Eye (tissue), 1 donor: ENCODE data around the gene TMEM178B.
"Not testable (repeated sequence)": the region's sequence is repeated elsewhere in the genome, so short reads cannot be mapped to it uniquely, and the experiment has no call there.

Experiments
- DNase-seq: peaks from one replicate; pipeline ENCODE4 v3.0.0-alpha.2; 2015

TMEM178B gene

GRCh38 chr7:141185369-141185967 is 111.6 kb downstream of the TMEM178B start:
- DNase-seq: no peak

DNA sequence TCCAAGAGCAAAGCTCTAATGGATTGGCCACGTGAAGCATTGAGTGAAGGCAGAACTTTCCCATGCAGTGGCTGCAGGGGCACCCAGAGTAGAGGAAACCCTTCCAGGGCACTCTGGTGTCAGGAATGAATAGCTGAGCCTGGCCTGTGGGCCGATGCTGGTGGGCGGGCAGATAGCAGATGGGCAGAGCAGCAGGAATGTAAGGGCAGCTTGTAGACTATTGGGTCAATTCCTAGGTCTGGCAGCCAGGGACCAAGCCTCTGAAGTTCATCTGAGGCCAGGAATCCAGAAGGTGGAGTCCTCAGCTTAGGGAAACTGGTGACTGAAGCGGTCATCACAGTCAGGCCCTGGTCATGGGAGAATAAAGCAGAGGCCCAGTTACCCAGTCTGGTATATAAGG is 115.4 kb downstream of the TMEM178B start:
- DNase-seq: no peak

DNA sequence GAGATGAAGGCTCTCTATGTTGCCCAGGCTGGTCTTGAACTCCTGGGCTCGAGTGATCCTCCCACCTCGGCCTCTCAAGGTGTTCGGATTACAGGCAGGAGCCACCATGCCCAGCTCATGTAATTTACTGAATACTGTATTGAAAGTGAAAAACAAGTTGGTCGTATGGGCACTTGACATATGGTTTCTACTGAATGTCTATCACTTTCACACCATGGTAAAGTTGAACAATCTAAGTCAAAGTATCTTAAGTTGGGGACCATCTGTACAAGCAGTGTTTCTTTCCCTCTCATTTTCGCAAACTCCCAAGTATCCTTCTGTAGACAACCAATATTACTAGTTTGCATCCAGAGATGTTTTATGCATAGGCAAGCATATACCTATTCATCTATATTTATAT is 116.6 kb downstream of the TMEM178B start:
- no peak for DNase-seq

DNA sequence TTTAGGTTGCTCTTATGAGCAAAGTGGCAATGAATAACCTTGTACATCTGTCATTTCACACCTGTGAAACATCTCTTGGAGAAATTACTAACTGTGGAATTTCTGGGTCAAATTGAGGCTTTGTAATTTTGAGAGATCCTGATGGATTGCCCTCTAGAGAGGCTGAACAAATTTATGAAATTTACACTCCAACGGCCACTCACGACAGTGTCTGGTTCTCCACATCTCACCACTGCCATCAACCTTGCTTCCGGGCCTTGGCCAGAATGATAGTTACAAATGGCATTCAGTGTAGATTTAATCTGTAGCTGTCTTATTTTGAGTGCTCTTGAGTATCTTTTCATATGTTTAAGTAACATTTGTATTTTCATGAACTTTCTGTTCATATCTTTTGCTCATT is 117.4 kb downstream of the TMEM178B start:
- DNase-seq: no peak

- DNase-seq: no peak
Measured at GRCh38 chr7:141193066-141193465, 119.2 kb downstream of the TMEM178B start.

- not testable (repeated sequence) for DNase-seq
Measured at GRCh38 chr7:141195722-141196121, 121.9 kb downstream of the TMEM178B start.

DNA sequence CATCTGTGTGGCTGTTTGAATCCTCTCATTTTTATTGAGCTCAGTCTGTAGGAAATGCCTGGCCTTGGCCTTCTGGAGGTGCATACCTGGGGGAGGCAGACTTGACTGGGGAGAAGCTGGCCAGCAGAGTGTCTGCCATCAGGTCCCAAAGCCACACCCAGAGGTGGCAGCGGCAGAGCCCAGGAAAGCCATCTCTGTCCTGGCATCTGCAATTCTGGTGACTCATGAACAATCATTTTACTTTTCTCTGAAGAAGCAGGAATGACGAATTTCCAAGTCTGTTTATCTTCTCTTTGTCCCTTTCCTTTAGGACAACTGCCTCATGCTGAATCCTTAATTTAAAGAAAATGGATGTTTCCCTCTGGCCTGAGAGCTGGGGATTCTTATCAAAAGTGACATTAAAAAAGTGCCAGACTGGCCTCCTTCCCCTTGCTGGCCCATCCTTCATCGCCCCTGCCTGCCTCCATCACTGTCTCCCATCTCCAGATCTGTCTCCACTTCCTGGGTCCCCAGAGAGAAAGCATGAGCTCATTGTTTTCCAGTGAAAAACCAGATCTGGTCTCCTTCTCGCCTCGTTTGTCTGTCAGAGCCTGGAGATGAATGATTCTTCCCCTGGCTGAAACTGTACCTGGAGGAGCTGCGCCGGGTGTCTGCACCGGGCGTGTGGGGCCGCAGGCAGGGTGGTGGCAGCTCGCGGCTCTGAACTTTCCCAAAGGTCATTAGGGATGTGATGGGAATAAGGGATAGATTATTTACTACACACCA is 124.5 kb downstream of the TMEM178B start:
- DNase-seq: peak; percentile 51

- no peak for DNase-seq
Measured at GRCh38 chr7:141200191-141201108, 126.6 kb downstream of the TMEM178B start.

- no peak for DNase-seq
Measured at GRCh38 chr7:141201145-141201885, 127.5 kb downstream of the TMEM178B start.

- no peak for DNase-seq
Measured at GRCh38 chr7:141202535-141202934, 128.7 kb downstream of the TMEM178B start.

- no peak for DNase-seq
Measured at GRCh38 chr7:141203177-141203576, 129.3 kb downstream of the TMEM178B start.

- DNase-seq: no peak
Measured at GRCh38 chr7:141203586-141203985, 129.7 kb downstream of the TMEM178B start.

DNA sequence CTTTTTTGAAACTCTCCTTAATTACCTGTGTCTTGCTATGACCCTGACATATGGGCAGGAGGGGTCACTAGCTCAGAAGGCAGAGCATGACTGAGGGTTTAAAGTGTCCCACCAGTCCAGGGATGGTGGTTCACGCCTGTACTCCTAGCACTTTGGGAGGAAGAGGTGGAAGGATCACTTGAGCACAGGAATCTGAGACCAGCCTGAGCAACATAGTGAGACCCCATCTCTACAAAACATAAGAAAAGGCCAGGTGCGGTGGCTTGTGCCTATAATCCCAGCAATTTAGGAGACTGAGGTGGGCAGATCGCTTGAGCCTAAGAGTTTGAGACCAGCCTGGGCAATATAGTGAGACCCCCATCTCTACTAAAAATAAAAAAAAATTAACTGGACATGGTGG is 133.8 kb downstream of the TMEM178B start:
- no peak for DNase-seq

DNA sequence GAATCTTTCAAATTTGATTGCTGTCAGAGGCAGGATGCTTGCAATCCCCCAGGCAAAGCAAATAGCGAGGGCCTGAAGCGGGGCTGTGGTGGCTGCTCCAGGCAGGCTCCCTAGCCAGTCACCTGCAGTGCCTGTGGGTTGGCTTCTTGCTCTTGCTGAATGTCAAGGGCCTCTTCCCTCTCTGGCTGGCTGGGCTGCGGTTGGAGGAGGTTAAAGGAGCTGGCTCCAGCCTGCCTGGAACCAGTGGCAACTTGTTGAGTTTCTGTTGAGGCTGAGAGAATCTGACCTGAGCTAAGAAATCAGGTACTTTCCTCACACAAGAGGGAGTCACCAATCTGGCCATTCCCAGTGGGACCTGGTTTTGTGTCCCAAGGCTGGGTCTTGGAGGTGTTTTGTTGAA is 134.7 kb downstream of the TMEM178B start:
- DNase-seq: no peak

DNA sequence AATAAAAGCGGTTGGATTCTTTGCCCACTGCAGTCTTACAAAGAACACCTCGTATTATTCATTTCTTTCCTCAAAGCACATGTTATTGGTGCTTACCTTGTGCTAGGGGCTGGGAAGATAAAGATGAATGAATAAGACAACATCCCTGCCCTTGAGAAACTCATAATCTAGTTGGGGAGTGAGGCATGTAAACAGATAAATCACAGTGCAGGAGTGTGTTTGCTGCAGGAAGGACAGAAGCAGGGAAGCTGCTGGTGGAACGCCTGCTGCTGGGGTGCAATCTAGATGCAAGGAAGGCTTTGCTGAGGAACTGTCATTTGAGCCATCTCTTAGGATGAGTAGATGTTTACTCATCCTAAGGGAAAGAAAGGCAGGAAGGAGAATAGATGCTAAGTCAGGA is 135.6 kb downstream of the TMEM178B start:
- no peak for DNase-seq

- DNase-seq: no peak
Measured at GRCh38 chr7:141210862-141211261, 137.0 kb downstream of the TMEM178B start.

- DNase-seq: no peak
Measured at GRCh38 chr7:141213226-141213625, 139.4 kb downstream of the TMEM178B start.

DNA sequence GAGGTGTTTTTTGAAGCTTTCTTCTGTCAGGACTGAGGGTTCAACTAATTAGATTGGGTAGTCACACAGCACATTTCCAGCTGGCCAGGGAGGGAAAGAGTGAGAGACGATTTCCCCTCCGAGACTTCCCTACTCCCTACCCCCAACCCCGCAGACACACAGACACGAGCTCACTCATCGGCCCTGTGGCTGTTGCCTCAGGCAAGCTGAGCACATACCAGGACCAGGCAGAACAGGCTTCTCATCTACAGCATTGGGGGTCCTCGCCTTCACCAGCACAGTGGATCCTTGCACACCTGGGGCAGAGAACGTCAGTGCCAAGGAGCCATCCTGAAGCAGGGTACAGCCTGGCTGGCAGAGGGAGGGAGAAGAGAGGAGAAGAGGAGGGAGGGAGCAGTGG is 144.1 kb downstream of the TMEM178B start:
- peak; percentile 43 for DNase-seq

GRCh38 chr7:141218941-141219340 is 145.1 kb downstream of the TMEM178B start:
- no peak for DNase-seq

DNA sequence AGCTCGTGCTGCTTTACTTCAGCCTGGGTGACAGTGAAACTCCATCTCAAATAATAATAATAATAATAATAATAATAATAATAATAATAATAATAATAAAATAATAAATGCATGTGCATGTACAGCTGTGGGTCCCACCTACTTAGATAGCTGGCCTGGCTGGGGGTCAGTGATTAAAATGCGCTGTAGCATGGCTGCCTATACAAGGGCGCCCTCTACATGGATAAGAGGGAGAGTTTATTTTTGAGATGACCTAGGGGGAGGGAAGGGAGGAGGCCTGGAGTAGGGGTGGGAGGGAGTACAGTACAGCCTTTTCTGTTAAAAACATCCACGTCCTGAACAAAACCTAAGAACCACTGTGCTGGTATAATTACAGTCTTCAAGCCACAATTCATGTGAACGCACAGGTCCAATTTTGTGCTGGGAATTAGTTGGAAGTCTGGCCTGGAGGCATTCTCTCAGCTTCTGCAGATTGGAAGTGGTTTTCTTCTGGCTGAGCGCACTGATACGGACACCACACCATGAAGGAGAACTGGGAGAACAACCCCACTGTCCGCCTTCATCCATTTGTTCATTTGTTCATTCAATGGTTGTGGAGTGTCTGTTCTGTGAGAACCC is 146.5 kb downstream of the TMEM178B start:
- DNase-seq: peak; percentile 52

DNA sequence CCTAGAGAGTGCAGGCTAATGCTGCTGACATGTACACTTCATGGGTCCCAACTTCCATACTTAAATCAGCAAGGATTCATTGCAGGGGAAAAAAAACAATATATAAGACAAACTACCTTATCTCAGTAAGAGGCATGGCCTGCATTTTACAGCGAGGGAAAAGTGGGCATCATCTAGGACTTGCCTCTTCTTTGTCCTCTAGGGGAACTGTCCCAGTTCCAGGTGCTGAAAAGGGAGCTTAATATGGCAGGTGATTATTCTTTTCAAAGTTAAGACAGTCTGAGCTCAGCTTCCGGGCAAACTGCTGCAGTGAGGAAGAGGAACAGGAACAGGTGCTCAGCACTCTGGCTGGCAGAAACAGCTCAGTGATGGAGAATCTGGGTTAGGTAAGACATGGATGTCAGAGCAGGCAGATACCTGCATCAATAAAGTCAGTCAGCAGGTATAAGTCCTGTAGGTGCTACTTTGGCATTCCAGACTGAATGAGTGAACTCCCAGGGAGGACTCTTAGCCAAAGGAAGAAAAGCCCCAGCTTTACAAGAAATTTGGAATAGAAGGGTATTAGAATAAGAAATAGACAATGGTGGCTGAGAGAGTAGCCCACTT is 147.2 kb downstream of the TMEM178B start:
- peak; percentile 43 for DNase-seq
